ENCODE results near the gene GGTLC3.
"Not testable (repeated sequence)": the region's sequence is repeated elsewhere in the genome, so short reads cannot be mapped to it uniquely, and the experiment has no call there.

- TF ChIP-seq CTCF (conservative IDR thresholded peaks at IDR 0.05 in 1 of 2, IDR thresholded peaks at IDR 0.05 in 1 of 2; ENCODE audit: extremely low read depth in 1 of 2, insufficient read depth in 1 of 2, low read depth in 1 of 2, low read length in 2 of 2); EZH2 (IDR thresholded peaks at IDR 0.05; ENCODE audit: borderline replicate concordance, low read length): not testable (repeated sequence)
These were observed 42.4 kb upstream of the GGTLC3 start for GRCh38 chr22:18560099-18560974.
